Ovary (tissue), 9 donors: ENCODE results near the gene PRAC1. TPM values are rescaled to one million over a fixed set of nuclear protein-coding genes. Genes with fewer than 3 reads are reported as not detected.

Experiments
- DNase-seq, 5 donors: peaks; one replicate each; pipeline ENCODE4 v3.0.0-alpha.2; 2019 to 2020
- H3K27ac ChIP-seq, 2 donors: fragments of 200-600 bp; one replicate each; pipeline versions ENCODE4 v1.5.1 to v1.8.0; 2019 to 2022
- H3K27me3 ChIP-seq: fragments of 200-600 bp; one replicate; pipeline ENCODE4 v1.8.0; 2022
- H3K36me3 ChIP-seq: fragments of 200-600 bp; sonication (generic); one replicate; pipeline ENCODE4 v1.5.1; 2019
- H3K4me1 ChIP-seq: one replicate; pipeline ENCODE4 v1.8.1; 2013; ENCODE audit warnings: mild to moderate bottlenecking, moderate library complexity; ENCODE audit not compliant: insufficient read depth
- H3K4me3 ChIP-seq: fragments of 200-600 bp; sonication (generic); one replicate; pipeline ENCODE4 v1.5.1; 2017
- H3K9me3 ChIP-seq, 2 donors: fragments of 200-600 bp in 1 of 2; sonication (generic) in 1 of 2; one replicate each; pipeline versions ENCODE4 v1.5.1 to v1.8.1; 2013 to 2019; ENCODE audit warnings: mild to moderate bottlenecking in 1 of 2, moderate library complexity in 1 of 2
- EP300 ChIP-seq: sonication (generic); formaldehyde crosslinking; IDR thresholded peaks from one replicate; pipeline ENCODE4 v1.6.1; 2017; ENCODE audit warnings: antibody characterized with exemption
- POLR2A ChIP-seq: fragments of 450-650 bp; IDR thresholded peaks from one replicate; pipeline ENCODE4 v1.6.1; 2017; ENCODE audit warnings: antibody characterized with exemption, mild to moderate bottlenecking, moderate library complexity
- WGBS, 3 donors: extraction: QIAGEN DNeasy Blood & Tissue Kit in 1 of 3; methylation state at CpG; one replicate each; pipeline versions ENCODE4 v1.1.5 to v1.1.7; 2013 to 2017; 5-methylcytosine and 5-hydroxymethylcytosine counted together
- intact Hi-C, 4 donors: fragments of 100-400 bp; cut with DNase I; formaldehyde crosslinking; loops; one replicate each; pipeline versions ENCODE4 v1.11.0 to v1.15.1; 2022 to 2023
- polyA plus RNA-seq, 2 donors: library from polyadenylated mRNA; stranded (reverse); fragments of 200-250 nt in 1 of 2; fragments of 350-450 nt in 1 of 2; fragmentation: Illumina TruSeq in 1 of 2; extraction: RNeasy Lipid Tissue Mini Kit (QIAGEN cat#74804) in 1 of 2; gene quantifications; one replicate each; pipeline ENCODE4 v1.2.3, GENCODE V29; 2013 to 2014
- total RNA-seq, 7 donors: library from RNA; depleted of rRNA in 2 of 7; stranded (reverse); fragments of >200 nt in 2 of 7; fragmentation: NEBNext Ultra II Directional in 3 of 7; extraction: Animal tissue kit (Norgen Biotek cat#: 25700) in 3 of 7; gene quantifications; one replicate each; pipeline versions ENCODE4 v1.1.0 to v1.2.4, GENCODE V29; 2016 to 2023
- TF ChIP-seq, protein P1 (sequence below), 3 donors: fragments of 450-650 bp in 2 of 3; fragments of 200-600 bp in 1 of 3; IDR thresholded peaks; one replicate each; pipeline versions ENCODE4 v1.5.1 to v1.8.0; 2016 to 2022; ENCODE audit warnings: antibody characterized with exemption in 3 of 3, mild to moderate bottlenecking in 1 of 3
- donor health status: DM: no; HTN: no; CAD: no; lungs with moderate emphysema.
- donor health status: DM: no; HTN: no; CAD: no.
- donor health status: Bipolar disorder and iron deficiency.
- donor health status: DM: yes; HTN: yes; CAD: no.
- donor health status: DM: no; HTN: no; CAD: no.
- donor health status: DM: yes; HTN: yes; CAD: no.

PRAC1 gene
- total and polyA plus RNA-seq, 9 donors, result not detected

DNA sequence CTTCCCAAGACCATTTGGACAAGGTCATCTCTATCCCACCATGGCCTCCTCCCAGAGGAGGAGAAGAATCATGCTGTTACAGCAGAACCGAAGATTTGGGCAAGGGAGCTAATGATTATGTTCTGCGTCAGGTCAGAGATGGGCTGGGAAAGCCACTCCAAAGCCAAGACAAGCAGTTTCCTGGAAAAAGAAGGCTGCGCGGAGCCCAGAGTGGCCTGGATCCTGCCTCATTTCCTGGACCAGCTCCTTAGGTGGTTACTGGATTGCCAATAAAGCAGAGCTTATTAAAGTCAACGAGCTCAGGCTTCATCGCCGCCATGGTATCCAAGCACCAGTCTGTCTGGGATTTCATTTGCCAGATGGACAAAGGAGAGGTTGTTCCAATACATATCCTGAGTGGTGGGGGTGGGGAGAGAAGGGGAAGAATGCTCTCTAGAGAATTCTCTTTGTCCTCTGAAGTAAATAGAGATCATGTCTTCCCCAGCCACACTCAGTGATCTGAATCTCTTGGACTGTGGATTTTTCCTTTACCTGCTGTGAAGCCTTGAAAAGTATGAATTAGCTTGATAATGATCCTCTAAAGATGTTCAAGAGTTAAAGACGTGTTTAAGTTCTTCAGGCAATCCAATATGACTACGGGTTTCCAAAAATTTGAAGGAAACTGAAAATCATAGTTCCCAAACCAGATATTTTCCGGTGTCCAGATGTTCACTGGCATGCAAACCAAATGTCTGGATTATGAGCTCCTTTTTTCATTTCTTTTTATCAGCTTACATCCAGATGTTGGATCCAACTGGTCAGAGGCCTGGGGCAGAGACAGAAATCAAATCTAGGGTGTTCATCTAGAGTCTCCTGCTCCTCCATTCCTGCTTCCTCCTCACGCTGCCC lies 17.7 kb downstream of the PRAC1 start:
- Histone ChIP-seq H3K9me3 (no peaks in the 10 kb centered on the region), H3K27ac (no peak overlapping the region), H3K4me3 (no peak overlapping the region), H3K36me3 (no peaks in the 10 kb centered on the region), H3K27me3 (no peaks in the 10 kb centered on the region), H3K4me1 (no peaks in the 10 kb centered on the region)
- TF ChIP-seq POLR2A (no peak), EP300 (no peak)
- TF ChIP-seq, protein P1, sequence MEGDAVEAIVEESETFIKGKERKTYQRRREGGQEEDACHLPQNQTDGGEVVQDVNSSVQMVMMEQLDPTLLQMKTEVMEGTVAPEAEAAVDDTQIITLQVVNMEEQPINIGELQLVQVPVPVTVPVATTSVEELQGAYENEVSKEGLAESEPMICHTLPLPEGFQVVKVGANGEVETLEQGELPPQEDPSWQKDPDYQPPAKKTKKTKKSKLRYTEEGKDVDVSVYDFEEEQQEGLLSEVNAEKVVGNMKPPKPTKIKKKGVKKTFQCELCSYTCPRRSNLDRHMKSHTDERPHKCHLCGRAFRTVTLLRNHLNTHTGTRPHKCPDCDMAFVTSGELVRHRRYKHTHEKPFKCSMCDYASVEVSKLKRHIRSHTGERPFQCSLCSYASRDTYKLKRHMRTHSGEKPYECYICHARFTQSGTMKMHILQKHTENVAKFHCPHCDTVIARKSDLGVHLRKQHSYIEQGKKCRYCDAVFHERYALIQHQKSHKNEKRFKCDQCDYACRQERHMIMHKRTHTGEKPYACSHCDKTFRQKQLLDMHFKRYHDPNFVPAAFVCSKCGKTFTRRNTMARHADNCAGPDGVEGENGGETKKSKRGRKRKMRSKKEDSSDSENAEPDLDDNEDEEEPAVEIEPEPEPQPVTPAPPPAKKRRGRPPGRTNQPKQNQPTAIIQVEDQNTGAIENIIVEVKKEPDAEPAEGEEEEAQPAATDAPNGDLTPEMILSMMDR (IDR thresholded peaks at IDR 0.05), result no peak
- 73 to 74% (median 74%) methylated on average over 11 of the region's 11 CpGs for WGBS, 3 donors
- intact Hi-C loops, result no loop called here
- DNase-seq, result no peak

DNA sequence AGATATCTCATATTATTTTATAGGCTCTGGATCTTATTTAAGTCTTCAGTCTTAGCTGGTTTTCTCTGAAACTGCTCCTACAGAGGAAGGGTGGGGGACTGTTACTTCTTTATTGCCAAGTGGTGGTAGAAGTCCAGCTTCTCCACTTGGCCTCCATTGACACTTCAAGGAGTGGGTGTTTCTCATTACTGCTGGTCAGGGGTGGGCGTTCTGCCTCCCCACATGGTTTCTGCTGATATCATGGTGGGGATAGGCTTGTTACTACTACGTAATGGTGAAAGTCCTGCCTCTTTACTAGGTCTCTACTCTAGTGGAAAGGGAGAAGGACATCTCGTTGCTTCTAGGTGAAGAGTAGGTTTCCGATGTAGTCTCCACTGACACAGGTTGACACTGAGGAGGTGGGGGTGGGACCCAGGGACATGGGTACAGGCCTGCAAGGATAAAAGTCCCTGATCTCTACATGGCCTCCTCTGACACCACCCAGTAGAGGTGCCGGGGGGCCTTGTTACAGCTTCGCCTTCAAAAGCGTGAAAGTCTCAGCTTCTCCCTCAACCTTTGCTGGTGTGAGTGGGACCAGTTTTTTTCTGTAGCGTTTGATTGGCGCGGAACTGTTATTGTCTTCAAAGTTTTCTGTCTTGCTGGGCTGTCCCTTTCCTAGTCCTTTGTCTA lies 20.3 kb downstream of the PRAC1 start:
- no peak for TF ChIP-seq EP300
- no peak for TF ChIP-seq POLR2A
- TF ChIP-seq, protein P1 (IDR thresholded peaks at IDR 0.05), result no peak
- no peak overlapping the region for H3K27ac ChIP-seq
- intact Hi-C loops, result no loop called here
- H3K27me3 ChIP-seq, result no peaks in the 10 kb centered on the region
- no peaks in the 10 kb centered on the region for H3K36me3 ChIP-seq
- WGBS, 3 donors, result 84 to 88% (median 88%) methylated on average over 10 of the region's 10 CpGs
- no peaks in the 10 kb centered on the region for H3K9me3 ChIP-seq
- H3K4me3 ChIP-seq, result no peak overlapping the region
- H3K4me1 ChIP-seq, result no peaks in the 10 kb centered on the region
- no peak for DNase-seq

DNA sequence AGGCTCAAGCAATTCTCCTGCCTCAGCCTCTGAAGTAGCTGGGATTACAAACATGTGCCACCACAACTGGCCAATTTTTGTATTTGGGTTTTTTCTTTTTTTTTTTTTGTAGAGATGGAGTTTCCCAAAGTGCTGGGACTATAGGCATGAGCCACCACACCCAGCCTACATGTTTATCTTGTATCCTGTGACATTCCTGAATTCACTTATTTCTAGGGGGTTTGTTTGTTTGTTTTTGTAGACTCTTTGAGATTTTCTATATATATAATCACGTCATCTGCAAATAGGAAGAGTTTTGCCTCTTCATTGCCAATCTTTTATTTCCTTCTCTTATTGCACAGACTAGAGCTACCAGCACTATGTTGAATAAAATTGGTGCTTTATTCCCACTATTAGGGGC lies 29.1 kb downstream of the PRAC1 start:
- intact Hi-C loops, result no loop called here
- Histone ChIP-seq H3K9me3 (no peaks in the 10 kb centered on the region), H3K27ac (no peak overlapping the region), H3K27me3 (no peaks in the 10 kb centered on the region), H3K4me1 (no peaks in the 10 kb centered on the region), H3K36me3 (no peaks in the 10 kb centered on the region), H3K4me3 (no peak overlapping the region)
- DNase-seq, result no peak
- TF ChIP-seq EP300 (no peak), POLR2A (no peak)
- TF ChIP-seq, protein P1 (IDR thresholded peaks at IDR 0.05), result no peak
- WGBS, 3 donors, result 26 to 58% (median 36%) methylated on average over 1 of the region's 1 CpG

DNA sequence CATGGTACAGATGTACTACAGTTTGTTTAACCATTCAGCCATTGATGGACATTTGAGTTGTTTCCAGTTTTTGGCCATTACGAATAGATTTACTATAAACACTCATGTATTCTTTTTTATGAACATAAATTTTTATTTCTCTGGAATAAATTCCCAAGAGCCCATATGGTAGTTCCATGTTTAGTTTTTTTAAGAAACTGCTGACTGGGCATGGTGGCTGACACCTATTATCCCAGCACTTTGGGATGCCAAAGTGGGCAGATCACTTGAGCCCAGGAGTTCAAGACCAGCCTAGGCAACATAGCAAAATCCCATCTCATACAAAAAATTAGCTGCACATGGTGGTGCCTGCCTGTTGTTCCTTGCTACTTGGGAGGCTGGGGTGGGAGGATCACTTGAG lies 30.3 kb downstream of the PRAC1 start:
- Histone ChIP-seq H3K36me3 (no peaks in the 10 kb centered on the region), H3K4me3 (no peak overlapping the region), H3K27ac (no peak overlapping the region), H3K4me1 (no peaks in the 10 kb centered on the region), H3K27me3 (no peaks in the 10 kb centered on the region), H3K9me3 (no peaks in the 10 kb centered on the region)
- TF ChIP-seq POLR2A, result no peak
- TF ChIP-seq, protein P1 (IDR thresholded peaks at IDR 0.05), result no peak
- TF ChIP-seq EP300, result no peak
- WGBS, 3 donors, result 71 to 89% (median 83%) methylated on average over 1 of the region's 1 CpG
- intact Hi-C loops, result no loop called here
- no peak for DNase-seq
